ENCODE data around the gene EOGT.

DNA sequence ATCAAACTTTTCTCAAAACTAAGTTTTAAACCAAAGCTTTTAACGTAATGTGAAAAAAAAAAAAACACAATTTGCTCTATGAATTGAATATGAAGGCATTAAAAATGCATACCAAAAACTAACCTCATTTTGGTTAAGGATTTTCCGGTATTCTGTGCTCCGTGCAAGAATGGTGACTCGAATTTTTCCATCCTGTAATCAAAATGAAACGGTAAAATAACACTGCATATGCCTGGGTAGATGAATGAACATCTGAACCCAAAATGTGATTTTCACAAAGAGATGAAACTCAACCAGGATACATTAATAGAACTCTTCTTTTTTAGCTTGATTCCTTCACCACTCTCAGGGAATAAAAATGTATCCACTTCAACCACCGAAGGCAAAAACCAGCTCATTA, 26.2 kb downstream of the EOGT start:
- no peak for TF ChIP-seq CTCF (conservative IDR thresholded peaks at IDR 0.05; ENCODE audit: low read depth in 2 of 2)
- no peak for TF ChIP-seq POLR2AphosphoS5 (IDR thresholded peaks at IDR 0.05; ENCODE audit: low read depth)
- no peak for TF ChIP-seq JUNB (IDR thresholded peaks at IDR 0.05; ENCODE audit: unreplicated experiment)
- TF ChIP-seq REST (IDR thresholded peaks at IDR 0.05; ENCODE audit: unreplicated experiment), result no peak
- TF ChIP-seq EZH2phosphoT487 (IDR thresholded peaks at IDR 0.05; ENCODE audit: unreplicated experiment), result no peak
- TF ChIP-seq EZH2 (IDR thresholded peaks at IDR 0.05; ENCODE audit: low read depth, unreplicated experiment), result no peak
- TF ChIP-seq, protein P1, sequence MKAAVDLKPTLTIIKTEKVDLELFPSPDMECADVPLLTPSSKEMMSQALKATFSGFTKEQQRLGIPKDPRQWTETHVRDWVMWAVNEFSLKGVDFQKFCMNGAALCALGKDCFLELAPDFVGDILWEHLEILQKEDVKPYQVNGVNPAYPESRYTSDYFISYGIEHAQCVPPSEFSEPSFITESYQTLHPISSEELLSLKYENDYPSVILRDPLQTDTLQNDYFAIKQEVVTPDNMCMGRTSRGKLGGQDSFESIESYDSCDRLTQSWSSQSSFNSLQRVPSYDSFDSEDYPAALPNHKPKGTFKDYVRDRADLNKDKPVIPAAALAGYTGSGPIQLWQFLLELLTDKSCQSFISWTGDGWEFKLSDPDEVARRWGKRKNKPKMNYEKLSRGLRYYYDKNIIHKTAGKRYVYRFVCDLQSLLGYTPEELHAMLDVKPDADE (IDR thresholded peaks at IDR 0.05), result no peak
- TF ChIP-seq CREB1 (CRISPR knock-in tag; IDR thresholded peaks at IDR 0.05; ENCODE audit: low read depth), result no peak
- no peak for TF ChIP-seq NANOG (IDR thresholded peaks at IDR 0.05; ENCODE audit: borderline replicate concordance)
- TF ChIP-seq STAT1 (IDR thresholded peaks at IDR 0.05; ENCODE audit: unreplicated experiment), result no peak
- no peak for TF ChIP-seq ZNF331 (CRISPR knock-in tag; IDR thresholded peaks at IDR 0.05; ENCODE audit: low read depth)
- TF ChIP-seq ZNF114 (CRISPR knock-in tag; IDR thresholded peaks at IDR 0.05), result no peak
- TF ChIP-seq, protein P2, sequence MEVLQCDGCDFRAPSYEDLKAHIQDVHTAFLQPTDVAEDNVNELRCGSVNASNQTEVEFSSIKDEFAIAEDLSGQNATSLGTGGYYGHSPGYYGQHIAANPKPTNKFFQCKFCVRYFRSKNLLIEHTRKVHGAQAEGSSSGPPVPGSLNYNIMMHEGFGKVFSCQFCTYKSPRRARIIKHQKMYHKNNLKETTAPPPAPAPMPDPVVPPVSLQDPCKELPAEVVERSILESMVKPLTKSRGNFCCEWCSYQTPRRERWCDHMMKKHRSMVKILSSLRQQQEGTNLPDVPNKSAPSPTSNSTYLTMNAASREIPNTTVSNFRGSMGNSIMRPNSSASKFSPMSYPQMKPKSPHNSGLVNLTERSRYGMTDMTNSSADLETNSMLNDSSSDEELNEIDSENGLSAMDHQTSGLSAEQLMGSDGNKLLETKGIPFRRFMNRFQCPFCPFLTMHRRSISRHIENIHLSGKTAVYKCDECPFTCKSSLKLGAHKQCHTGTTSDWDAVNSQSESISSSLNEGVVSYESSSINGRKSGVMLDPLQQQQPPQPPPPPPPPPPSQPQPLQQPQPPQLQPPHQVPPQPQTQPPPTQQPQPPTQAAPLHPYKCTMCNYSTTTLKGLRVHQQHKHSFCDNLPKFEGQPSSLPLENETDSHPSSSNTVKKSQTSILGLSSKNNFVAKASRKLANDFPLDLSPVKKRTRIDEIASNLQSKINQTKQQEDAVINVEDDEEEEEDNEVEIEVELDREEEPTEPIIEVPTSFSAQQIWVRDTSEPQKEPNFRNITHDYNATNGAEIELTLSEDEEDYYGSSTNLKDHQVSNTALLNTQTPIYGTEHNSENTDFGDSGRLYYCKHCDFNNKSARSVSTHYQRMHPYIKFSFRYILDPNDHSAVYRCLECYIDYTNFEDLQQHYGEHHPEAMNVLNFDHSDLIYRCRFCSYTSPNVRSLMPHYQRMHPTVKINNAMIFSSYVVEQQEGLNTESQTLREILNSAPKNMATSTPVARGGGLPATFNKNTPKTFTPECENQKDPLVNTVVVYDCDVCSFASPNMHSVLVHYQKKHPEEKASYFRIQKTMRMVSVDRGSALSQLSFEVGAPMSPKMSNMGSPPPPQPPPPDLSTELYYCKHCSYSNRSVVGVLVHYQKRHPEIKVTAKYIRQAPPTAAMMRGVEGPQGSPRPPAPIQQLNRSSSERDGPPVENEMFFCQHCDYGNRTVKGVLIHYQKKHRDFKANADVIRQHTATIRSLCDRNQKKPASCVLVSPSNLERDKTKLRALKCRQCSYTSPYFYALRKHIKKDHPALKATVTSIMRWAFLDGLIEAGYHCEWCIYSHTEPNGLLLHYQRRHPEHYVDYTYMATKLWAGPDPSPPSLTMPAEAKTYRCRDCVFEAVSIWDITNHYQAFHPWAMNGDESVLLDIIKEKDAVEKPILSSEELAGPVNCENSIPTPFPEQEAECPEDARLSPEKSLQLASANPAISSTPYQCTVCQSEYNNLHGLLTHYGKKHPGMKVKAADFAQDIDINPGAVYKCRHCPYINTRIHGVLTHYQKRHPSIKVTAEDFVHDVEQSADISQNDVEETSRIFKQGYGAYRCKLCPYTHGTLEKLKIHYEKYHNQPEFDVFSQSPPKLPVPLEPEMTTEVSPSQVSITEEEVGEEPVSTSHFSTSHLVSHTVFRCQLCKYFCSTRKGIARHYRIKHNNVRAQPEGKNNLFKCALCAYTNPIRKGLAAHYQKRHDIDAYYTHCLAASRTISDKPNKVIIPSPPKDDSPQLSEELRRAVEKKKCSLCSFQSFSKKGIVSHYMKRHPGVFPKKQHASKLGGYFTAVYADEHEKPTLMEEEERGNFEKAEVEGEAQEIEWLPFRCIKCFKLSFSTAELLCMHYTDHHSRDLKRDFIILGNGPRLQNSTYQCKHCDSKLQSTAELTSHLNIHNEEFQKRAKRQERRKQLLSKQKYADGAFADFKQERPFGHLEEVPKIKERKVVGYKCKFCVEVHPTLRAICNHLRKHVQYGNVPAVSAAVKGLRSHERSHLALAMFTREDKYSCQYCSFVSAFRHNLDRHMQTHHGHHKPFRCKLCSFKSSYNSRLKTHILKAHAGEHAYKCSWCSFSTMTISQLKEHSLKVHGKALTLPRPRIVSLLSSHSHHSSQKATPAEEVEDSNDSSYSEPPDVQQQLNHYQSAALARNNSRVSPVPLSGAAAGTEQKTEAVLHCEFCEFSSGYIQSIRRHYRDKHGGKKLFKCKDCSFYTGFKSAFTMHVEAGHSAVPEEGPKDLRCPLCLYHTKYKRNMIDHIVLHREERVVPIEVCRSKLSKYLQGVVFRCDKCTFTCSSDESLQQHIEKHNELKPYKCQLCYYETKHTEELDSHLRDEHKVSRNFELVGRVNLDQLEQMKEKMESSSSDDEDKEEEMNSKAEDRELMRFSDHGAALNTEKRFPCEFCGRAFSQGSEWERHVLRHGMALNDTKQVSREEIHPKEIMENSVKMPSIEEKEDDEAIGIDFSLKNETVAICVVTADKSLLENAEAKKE (CRISPR knock-in tag; IDR thresholded peaks at IDR 0.05), result no peak

Measured in GM23338 (cell line).